HepG2 (cell line): ENCODE results near the gene SLIT3. TPM values are rescaled to one million over a fixed set of nuclear protein-coding genes. Genes with fewer than 3 reads are reported as not detected.

ENCODE experiments used
- ATAC-seq: fragments of 200-7000 bp; cut with Tn5 transposase; 3 replicates; pipeline ENCODE4 v1.9.1; 2020; ENCODE audit warnings: mild to moderate bottlenecking, moderate library complexity
- BruUV-seq: library from RNA; stranded (reverse); fragments of 400-500 nt; replicated peaks from 2 replicates; lab custom pipeline; 2021; lab: Mats Ljungman, UMichigan
- CTCF ChIA-PET: fragments of 300-600 bp; formaldehyde crosslinking; extraction: SDS; loops from one replicate; lab custom pipeline; 2021; ENCODE audit warnings: low total read pairs, inconsistent platforms, low intra/inter-chr PET ratio; lab: Yijun Ruan, JAX
- POLR2A ChIA-PET: fragments of 350-600 bp; sonication (Branson Sonifier 250); formaldehyde crosslinking; loops from one replicate; lab custom pipeline; 2020; ENCODE audit warnings: antibody characterized with exemption, inconsistent platforms; lab: Yijun Ruan, JAX
- DNase-seq: peaks from one replicate; pipeline ENCODE4 v3.0.0-alpha.2; 2015; ENCODE audit warnings: low spot score
- FAIRE-seq: peaks from 3 replicates; lab custom pipeline; 2011; peaks lifted over from hg19 to GRCh38; lab: Jason Lieb, UNC
- H2AFZ ChIP-seq: one replicate; pipeline ENCODE4 v1.6.1; 2011; ENCODE audit warnings: low read length, inconsistent platforms
- H3K27ac ChIP-seq: fragments of 300-600 bp; 3 replicates; pipeline ENCODE4 v1.8.0; 2011; ENCODE audit warnings: mixed run types, mild to moderate bottlenecking, mixed read lengths, low read length, inconsistent platforms; ENCODE audit not compliant: insufficient read depth; ENCODE audit errors: extremely low read length
- H3K27me3 ChIP-seq, 2 experiments: fragments of 200-600 bp in 1 of 2; 2 replicates in 1 of 2; 3 replicates in 1 of 2; pipeline versions ENCODE4 v1.6.0 to v1.8.0; 2011; ENCODE audit warnings: low read length in 2 of 2, mild to moderate bottlenecking in 2 of 2, moderate library complexity in 2 of 2, inconsistent platforms in 1 of 2; ENCODE audit not compliant: insufficient read depth in 2 of 2, control insufficient read depth in 1 of 2
- H3K36me3 ChIP-seq, 2 experiments: fragments of 200-600 bp in 1 of 2; replicated peaks in 1 of 2; 2 replicates in 1 of 2; 3 replicates in 1 of 2; pipeline versions ENCODE4 v1.5.1 to v1.8.0; 2011; ENCODE audit warnings: low read length in 2 of 2, inconsistent platforms in 1 of 2; ENCODE audit not compliant: insufficient read depth in 2 of 2, control insufficient read depth in 1 of 2
- H3K4me1 ChIP-seq: 2 replicates; pipeline ENCODE4 v1.5.1; 2012; ENCODE audit warnings: low read length, inconsistent platforms; ENCODE audit not compliant: insufficient read depth
- H3K4me2 ChIP-seq: 2 replicates; pipeline ENCODE4 v1.6.0; 2011; ENCODE audit warnings: low read depth, low read length, inconsistent platforms
- H3K4me3 ChIP-seq, 3 experiments: fragments of 200-600 bp in 1 of 3; sonication (generic), shearing (Covaris generic) in 1 of 3; replicated peaks in 1 of 3; 2 replicates each; pipeline ENCODE4 v1.5.1; 2011 to 2016; ENCODE audit warnings: low read length in 3 of 3, inconsistent platforms in 2 of 3, low read depth in 2 of 3, mild to moderate bottlenecking in 2 of 3, control low read depth in 1 of 3, mixed read lengths in 1 of 3; ENCODE audit not compliant: insufficient read depth in 1 of 3
- H3K79me2 ChIP-seq: one replicate; pipeline ENCODE4 v1.6.1; 2011; ENCODE audit warnings: low read length, inconsistent platforms; ENCODE audit not compliant: insufficient read depth
- H3K9ac ChIP-seq: 2 replicates; pipeline ENCODE4 v1.6.0; 2011; ENCODE audit warnings: mild to moderate bottlenecking, low read depth, low read length, inconsistent platforms; ENCODE audit not compliant: insufficient read depth
- H3K9me3 ChIP-seq: 2 replicates; pipeline ENCODE4 v1.5.1; 2012; ENCODE audit warnings: mild to moderate bottlenecking, low read length
- H4K20me1 ChIP-seq: 2 replicates; pipeline ENCODE4 v1.6.0; 2011; ENCODE audit warnings: inconsistent platforms, mild to moderate bottlenecking, low read length, moderate library complexity; ENCODE audit not compliant: insufficient read depth
- CENPT ChIP-seq: sonication (generic); formaldehyde crosslinking; IDR thresholded peaks from 2 replicates; pipeline ENCODE4 v1.8.0; 2022; ENCODE audit warnings: low read depth, mild to moderate bottlenecking, moderate library complexity, missing genetic modification reagents
- CENPX ChIP-seq: sonication (generic); formaldehyde crosslinking; IDR thresholded peaks from 2 replicates; pipeline ENCODE4 v1.9.0; 2021; ENCODE audit warnings: mild to moderate bottlenecking, missing genetic modification reagents, moderate library complexity
- KLF15 ChIP-seq: sonication (generic); formaldehyde crosslinking; IDR thresholded peaks from 2 replicates; pipeline ENCODE4 v1.8.1; 2023; ENCODE audit warnings: borderline replicate concordance, mild to moderate bottlenecking, inconsistent platforms, missing genetic modification reagents, mixed read lengths
- ZBTB3 ChIP-seq: sonication (generic); formaldehyde crosslinking; IDR thresholded peaks from 2 replicates; pipeline ENCODE4 v1.4.0; 2020; ENCODE audit warnings: low read depth, mild to moderate bottlenecking, moderate library complexity, missing genetic modification reagents, borderline replicate concordance
- ZC3H4 ChIP-seq: sonication (generic); formaldehyde crosslinking; IDR thresholded peaks from 2 replicates; pipeline ENCODE4 v1.4.0; 2020; ENCODE audit warnings: missing genetic modification reagents, borderline replicate concordance
- ZFP1 ChIP-seq: IDR thresholded peaks from 2 replicates; pipeline ENCODE4 v1.6.1; 2016
- ZHX1 ChIP-seq: sonication (generic); formaldehyde crosslinking; IDR thresholded peaks from 2 replicates; pipeline ENCODE4 v1.8.1; 2022; ENCODE audit warnings: low read depth, mild to moderate bottlenecking, missing genetic modification reagents
- ZNF781 ChIP-seq: sonication (generic); formaldehyde crosslinking; IDR thresholded peaks from 2 replicates; pipeline ENCODE4 v1.5.1; 2020; ENCODE audit warnings: borderline replicate concordance, mild to moderate bottlenecking, missing genetic modification reagents; ENCODE audit errors: not compliant biosample characterization
- ZUFSP ChIP-seq: sonication (generic); formaldehyde crosslinking; IDR thresholded peaks from 2 replicates; pipeline ENCODE4 v1.9.0; 2021; ENCODE audit warnings: missing genetic modification reagents, mild to moderate bottlenecking, borderline replicate concordance
- ZZZ3 ChIP-seq: sonication (generic); formaldehyde crosslinking; IDR thresholded peaks from 2 replicates; pipeline ENCODE4 v1.4.0; 2020; ENCODE audit warnings: missing genetic modification reagents, mild to moderate bottlenecking, borderline replicate concordance
- WGBS: methylation state at CpG from one replicate; pipeline ENCODE4 v1.1.6; 2017; ENCODE audit warnings: low lambda C conversion rate; 5-methylcytosine and 5-hydroxymethylcytosine counted together
- in situ Hi-C: cut with HindIII; loops from 2 replicates; pipeline ENCODE4 v1.10.0; 2017; ENCODE audit warnings: low pct_unique_long_range_greater_than_20kb; ENCODE audit not compliant: extremely low pct_ligation_motif_present
- intact Hi-C: fragments of 100-400 bp; cut with micrococcal nuclease; formaldehyde crosslinking; loops from one replicate; pipeline ENCODE4 v1.10.0; 2022; ENCODE audit not compliant: unreplicated experiment
- polyA plus RNA-seq, 8 experiments: library from polyadenylated mRNA; depleted of rRNA in 3 of 8; stranded (reverse) in 7 of 8; unstranded in 1 of 8; fragments of >200 nt; fragmentation: Illumina TruSeq in 4 of 8; extraction: Trizol in 4 of 8; gene quantifications; 2 replicates each; pipeline versions ENCODE4 v1.2.1 to v1.2.3, GENCODE V29; 2011 to 2016; ENCODE audit warnings: low read depth in 4 of 8, missing spikeins in 1 of 8, mixed read lengths in 1 of 8; ENCODE audit not compliant: insufficient read depth in 1 of 8
- total RNA-seq, 5 experiments: library from RNA; depleted of rRNA; stranded (reverse); fragments of >200 nt; fragmentation: Illumina TruSeq; extraction: Trizol; gene quantifications; 2 replicates each; pipeline ENCODE4 v1.2.3, GENCODE V29; 2016; ENCODE audit warnings: low read depth in 1 of 5
- TF ChIP-seq, protein P1 (sequence below): sonication (generic); formaldehyde crosslinking; IDR thresholded peaks from 2 replicates; pipeline ENCODE4 v1.8.0; 2022; ENCODE audit warnings: mild to moderate bottlenecking, missing genetic modification reagents, moderate library complexity
- TF ChIP-seq, protein P2 (sequence below): sonication (generic); formaldehyde crosslinking; IDR thresholded peaks from 2 replicates; pipeline ENCODE4 v1.5.0; 2020; ENCODE audit warnings: missing genetic modification reagents

Gene SLIT3
- total and polyA plus RNA-seq, 2 of the 13 experiments (the other 11 are each of a cell fraction or from before 2014, with no cell fraction given): not detected

DNA sequence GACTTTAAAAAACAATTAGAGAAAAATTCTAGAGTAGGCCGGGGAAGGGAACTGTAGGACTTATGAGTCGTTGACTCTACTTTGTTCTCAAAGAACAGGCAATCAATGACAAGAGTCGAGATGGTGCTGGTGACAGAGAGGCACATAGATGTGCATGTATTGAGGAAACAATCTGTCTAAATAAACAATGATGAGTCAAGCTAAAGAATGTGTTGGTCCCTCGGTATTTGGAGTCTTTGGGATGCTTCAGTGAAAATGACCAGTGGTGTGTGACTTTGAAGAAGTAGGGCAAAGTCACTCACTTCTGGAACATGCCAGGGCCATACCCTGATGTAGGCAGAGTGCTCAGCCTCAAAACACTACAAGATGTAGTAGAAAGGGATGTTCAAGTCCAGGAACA lies 433.7 kb downstream of the SLIT3 start:
- ChIA-PET CTCF (no interaction called here), POLR2A (no interaction called here)
- no peak for TF ChIP-seq CENPT
- TF ChIP-seq ZNF781 (CRISPR knock-in tag): no peak
- no peak for TF ChIP-seq ZBTB3 (CRISPR knock-in tag)
- TF ChIP-seq, protein P1, sequence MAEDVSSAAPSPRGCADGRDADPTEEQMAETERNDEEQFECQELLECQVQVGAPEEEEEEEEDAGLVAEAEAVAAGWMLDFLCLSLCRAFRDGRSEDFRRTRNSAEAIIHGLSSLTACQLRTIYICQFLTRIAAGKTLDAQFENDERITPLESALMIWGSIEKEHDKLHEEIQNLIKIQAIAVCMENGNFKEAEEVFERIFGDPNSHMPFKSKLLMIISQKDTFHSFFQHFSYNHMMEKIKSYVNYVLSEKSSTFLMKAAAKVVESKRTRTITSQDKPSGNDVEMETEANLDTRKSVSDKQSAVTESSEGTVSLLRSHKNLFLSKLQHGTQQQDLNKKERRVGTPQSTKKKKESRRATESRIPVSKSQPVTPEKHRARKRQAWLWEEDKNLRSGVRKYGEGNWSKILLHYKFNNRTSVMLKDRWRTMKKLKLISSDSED: no peak
- TF ChIP-seq ZUFSP (CRISPR knock-in tag): no peak
- TF ChIP-seq, protein P2, sequence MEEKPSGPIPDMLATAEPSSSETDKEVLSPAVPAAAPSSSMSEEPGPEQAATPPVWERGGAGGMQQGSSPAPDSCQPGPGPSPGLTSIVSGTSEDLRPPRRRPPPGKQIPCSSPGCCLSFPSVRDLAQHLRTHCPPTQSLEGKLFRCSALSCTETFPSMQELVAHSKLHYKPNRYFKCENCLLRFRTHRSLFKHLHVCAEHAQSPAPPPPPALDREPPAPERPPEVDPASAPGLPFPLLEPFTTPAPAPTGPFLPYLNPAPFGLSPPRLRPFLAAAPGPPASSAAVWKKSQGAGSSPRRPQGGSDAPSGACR (CRISPR knock-in tag): no peak
- TF ChIP-seq KLF15 (CRISPR knock-in tag): no peak
- no peak for TF ChIP-seq ZZZ3 (CRISPR knock-in tag)
- TF ChIP-seq ZC3H4: no peak
- TF ChIP-seq ZFP1: no peak
- TF ChIP-seq ZHX1 (CRISPR knock-in tag): no peak
- no peak for TF ChIP-seq CENPX (CRISPR knock-in tag)
- no peak overlapping the region for H3K9ac ChIP-seq
- in situ Hi-C loops (no loop called here), intact Hi-C loops (no loop called here)
- H3K9me3 ChIP-seq: no peaks in the 10 kb centered on the region
- DNase-seq: no peak
- no peaks in the 10 kb centered on the region for H3K79me2 ChIP-seq
- H3K27ac ChIP-seq: no peak overlapping the region
- no TSS peak for BruUV-seq
- no peak overlapping the region for H3K4me3 ChIP-seq
- no peak overlapping the region for H2AFZ ChIP-seq
- ATAC-seq: no peak
- H3K27me3 ChIP-seq: peaks cover 1 to 21% of the 10 kb centered on the region in 2 experiments; a peak in 1 of 5 replicates
- no peak overlapping the region for H3K4me2 ChIP-seq
- H3K36me3 ChIP-seq: no peaks in the 10 kb centered on the region
- no peaks in the 10 kb centered on the region for H4K20me1 ChIP-seq
- H3K4me1 ChIP-seq: no peaks in the 10 kb centered on the region
- WGBS: 0% methylated on average over 4 of the region's 4 CpGs
- FAIRE-seq: no peak
